ENCODE results near the gene ENPP6.

GRCh38 chr4:184111233-184111832, 106.3 kb downstream of the ENPP6 start:
- TF ChIP-seq POLR2A (IDR thresholded peaks at IDR 0.05) (no peak), CTCF (IDR thresholded peaks at IDR 0.05) (no peak)
